CD4-positive, alpha-beta memory T cell (primary cell): ENCODE data around the gene KIF5A. TPM values are rescaled to one million over a fixed set of nuclear protein-coding genes. Genes with fewer than 3 reads are reported as not detected.

ENCODE experiments used
- CTCF ChIA-PET: fragments of 350-600 bp; sonication (Branson Sonifier 250); formaldehyde crosslinking; loops from one replicate; lab custom pipeline; 2021; ENCODE audit warnings: inconsistent platforms; ENCODE audit not compliant: partially characterized antibody; lab: Charles Lee
- POLR2A ChIA-PET: fragments of 350-600 bp; sonication (Branson Sonifier 250); formaldehyde crosslinking; loops from one replicate; lab custom pipeline; 2021; ENCODE audit not compliant: partially characterized antibody; lab: Charles Lee
- DNase-seq, 5 donors: peaks; one replicate each; pipeline versions ENCODE4 v3.0.0 to v3.0.0-alpha.2; 2020 to 2022; ENCODE audit warnings: mixed read lengths in 1 of 5
- H3K27ac ChIP-seq: one replicate; pipeline ENCODE4 v1.7.0; 2013; ENCODE audit warnings: low read depth, low read length
- H3K27me3 ChIP-seq: 2 replicates; pipeline ENCODE4 v1.7.0; 2013; ENCODE audit warnings: mild to moderate bottlenecking, low read length, moderate library complexity; ENCODE audit not compliant: insufficient read depth
- H3K36me3 ChIP-seq: 2 replicates; pipeline ENCODE4 v1.7.0; 2013; ENCODE audit warnings: mild to moderate bottlenecking, low read length, moderate library complexity; ENCODE audit not compliant: insufficient read depth
- H3K4me1 ChIP-seq: 2 replicates; pipeline ENCODE4 v1.7.0; 2013; ENCODE audit warnings: mild to moderate bottlenecking, low read length, moderate library complexity; ENCODE audit not compliant: insufficient read depth
- H3K4me3 ChIP-seq, 2 donors: one replicate each; pipeline ENCODE4 v1.7.0; 2013; ENCODE audit warnings: low read length in 2 of 2, mild to moderate bottlenecking in 1 of 2
- H3K9me3 ChIP-seq, 2 donors: one replicate each; pipeline ENCODE4 v1.7.0; 2013; ENCODE audit warnings: low read length in 2 of 2, control low read depth in 1 of 2; ENCODE audit not compliant: control insufficient read depth in 1 of 2
- H3K27ac Mint-ChIP-seq, 7 donors: one replicate each; pipeline ENCODE4 v1.8.0; 2020 to 2021; ENCODE audit warnings: mixed read lengths in 7 of 7, mild to moderate bottlenecking in 6 of 7, inconsistent platforms in 3 of 7, moderate library complexity in 3 of 7
- H3K27me3 Mint-ChIP-seq, 2 donors: one replicate each; pipeline ENCODE4 v1.8.0; 2020 to 2021; ENCODE audit warnings: mixed read lengths in 2 of 2
- H3K36me3 Mint-ChIP-seq, 2 donors: one replicate each; pipeline ENCODE4 v1.8.0; 2020 to 2021; ENCODE audit warnings: mixed read lengths in 2 of 2, inconsistent platforms in 1 of 2, mild to moderate bottlenecking in 1 of 2
- H3K4me1 Mint-ChIP-seq, 4 donors: one replicate each; pipeline ENCODE4 v1.8.0; 2020 to 2021; ENCODE audit warnings: mixed read lengths in 4 of 4, mild to moderate bottlenecking in 1 of 4
- H3K4me3 Mint-ChIP-seq, 8 donors: one replicate each; pipeline ENCODE4 v1.8.0; 2020 to 2021; ENCODE audit warnings: mixed read lengths in 8 of 8, mild to moderate bottlenecking in 7 of 8, moderate library complexity in 6 of 8, inconsistent platforms in 3 of 8
- H3K9me3 Mint-ChIP-seq, 8 donors: one replicate each; pipeline ENCODE4 v1.8.0; 2020 to 2021; ENCODE audit warnings: mixed read lengths in 8 of 8, mild to moderate bottlenecking in 5 of 8, inconsistent platforms in 3 of 8, moderate library complexity in 1 of 8
- intact Hi-C: fragments of 100-400 bp; cut with micrococcal nuclease; formaldehyde crosslinking; loops from one replicate; pipeline ENCODE4 v1.15.1; 2023
- polyA plus RNA-seq, 2 donors: library from polyadenylated mRNA; unstranded; fragments of 300-500 nt; fragmentation: Illumina TruSeq; gene quantifications; one replicate each; pipeline ENCODE4 v1.2.3, GENCODE V29; 2021
- total RNA-seq, 2 experiments: library from RNA; stranded (reverse); gene quantifications; one replicate each; pipeline ENCODE4 v1.2.3, GENCODE V29; 2021

KIF5A gene
- total and polyA plus RNA-seq, 4 experiments from 2014 or later, result 0.96 to 1.00 TPM; not detected in 2

DNA sequence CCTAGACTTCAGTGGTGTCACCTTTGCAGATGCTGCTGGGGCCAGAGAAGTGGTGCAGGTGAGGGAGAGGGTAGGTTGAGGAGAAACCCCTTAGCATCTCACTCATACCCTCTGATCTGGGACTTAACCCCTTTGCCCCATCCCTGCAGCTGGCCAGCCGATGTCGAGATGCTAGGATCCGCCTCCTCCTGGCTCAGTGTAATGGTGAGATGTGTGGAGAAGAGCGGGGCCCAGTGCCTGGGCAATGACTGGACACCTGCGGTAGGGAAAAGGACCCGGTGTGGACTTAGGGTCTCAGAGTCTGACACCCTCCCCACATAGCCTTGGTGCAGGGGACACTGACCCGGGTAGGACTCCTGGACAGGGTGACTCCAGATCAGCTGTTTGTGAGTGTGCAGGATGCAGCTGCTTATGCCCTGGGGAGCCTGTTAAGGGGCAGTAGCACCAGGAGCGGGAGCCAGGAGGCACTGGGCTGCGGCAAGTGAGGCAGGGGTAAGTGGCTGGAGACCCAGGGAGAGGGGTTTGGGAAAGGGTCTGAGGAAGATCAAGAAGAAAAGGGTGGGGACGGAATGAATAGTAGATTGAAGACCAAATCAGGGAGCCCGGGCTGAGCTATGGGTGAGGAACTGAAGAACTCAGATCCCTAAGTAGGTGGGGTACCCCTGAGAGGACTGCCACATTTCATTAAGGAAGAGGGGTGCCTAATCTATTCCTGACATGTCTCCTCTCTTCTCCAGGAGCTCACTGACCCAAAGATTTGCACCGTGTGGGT is 75.6 kb downstream of the KIF5A start:
- peaks cover 77 to 82% of the 10 kb centered on the region in 2 donors for H3K27me3 Mint-ChIP-seq
- no peak overlapping the region for H3K27ac ChIP-seq
- H3K9me3 ChIP-seq, result no peaks in the 10 kb centered on the region
- H3K4me3 Mint-ChIP-seq, result no peak overlapping the region
- H3K4me1 Mint-ChIP-seq, result peaks cover 16 to 32% (median 22%) of the 10 kb centered on the region in 4 donors
- ChIA-PET POLR2A (no interaction called here), CTCF (interaction anchor here (1.0 to 10.7 kb wide), 3 partner anchors 8 to 167 kb away, joined by 4 to 124 read pairs (median 8); partner anchors contain the start of gene B4GALNT1)
- peaks cover 73% of the 10 kb centered on the region for H3K27me3 ChIP-seq
- H3K27ac Mint-ChIP-seq, result no peak overlapping the region
- no peaks in the 10 kb centered on the region for H3K9me3 Mint-ChIP-seq
- H3K4me3 ChIP-seq, result no peak overlapping the region
- H3K36me3 ChIP-seq, result no peaks in the 10 kb centered on the region
- DNase-seq, result no peak
- H3K36me3 Mint-ChIP-seq, result no peaks in the 10 kb centered on the region
- H3K4me1 ChIP-seq, result peaks cover 22% of the 10 kb centered on the region
- intact Hi-C loops, result no loop called here

DNA sequence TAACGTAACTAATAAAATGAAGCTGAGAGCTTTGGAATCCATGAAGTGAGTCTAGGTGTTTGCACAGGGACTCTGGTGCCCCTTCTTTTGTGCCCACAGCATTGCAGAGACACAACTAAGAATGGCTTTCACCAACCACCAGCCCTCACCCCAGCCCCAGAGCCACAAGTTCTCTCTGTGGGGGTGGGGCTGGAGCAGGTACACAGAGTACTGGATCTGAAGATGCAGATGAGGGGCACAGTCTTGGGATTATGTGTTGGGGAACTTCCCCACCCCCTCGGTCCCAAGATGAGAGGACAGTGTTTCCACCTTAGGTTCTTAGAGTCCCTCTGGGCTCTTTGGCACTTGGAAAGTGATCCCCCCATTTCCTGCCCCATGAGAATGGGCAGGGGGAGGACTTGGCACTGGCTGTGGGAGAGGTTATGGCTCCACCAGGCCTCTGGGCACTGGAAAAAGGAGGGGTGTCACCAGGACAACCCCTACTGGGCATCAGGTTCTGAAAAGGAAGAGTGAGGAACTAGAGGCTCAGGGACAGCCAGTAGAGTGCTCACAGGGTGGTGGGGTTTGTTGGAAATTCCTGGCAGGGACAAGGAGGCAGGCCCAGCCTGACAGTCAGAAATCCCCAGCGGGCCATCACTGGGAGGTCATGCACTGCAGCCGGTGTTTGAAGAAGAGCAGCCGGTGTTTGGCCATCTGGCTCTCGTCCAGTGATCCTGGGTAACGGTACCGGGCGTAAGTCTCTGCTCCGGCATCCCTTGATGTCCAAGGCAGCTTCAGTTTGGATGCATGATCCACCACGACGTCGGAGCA is 76.5 kb downstream of the KIF5A start:
- Histone ChIP-seq H3K27me3 (peaks cover 72% of the 10 kb centered on the region), H3K4me3 (no peak overlapping the region), H3K27ac (no peak overlapping the region), H3K36me3 (no peaks in the 10 kb centered on the region), H3K4me1 (peaks cover 14% of the 10 kb centered on the region), H3K9me3 (no peaks in the 10 kb centered on the region)
- H3K27me3 Mint-ChIP-seq, result peaks cover 73 to 79% of the 10 kb centered on the region in 2 donors
- DNase-seq, result no peak
- H3K9me3 Mint-ChIP-seq, result no peaks in the 10 kb centered on the region
- H3K4me1 Mint-ChIP-seq, result peaks cover 9 to 23% (median 15%) of the 10 kb centered on the region in 4 donors
- ChIA-PET POLR2A (no interaction called here), CTCF (interaction anchor here (1.3 to 10.7 kb wide), 2 partner anchors 44 to 168 kb away, joined by 6 to 124 read pairs; no protein-coding TSS in a partner anchor)
- intact Hi-C loops, result no loop called here
- H3K4me3 Mint-ChIP-seq, result peak overlapping the region in 1 of 8 donors; percentile 18
- H3K27ac Mint-ChIP-seq, result peak overlapping the region in 1 of 7 donors; percentile 25
- no peaks in the 10 kb centered on the region for H3K36me3 Mint-ChIP-seq

DNA sequence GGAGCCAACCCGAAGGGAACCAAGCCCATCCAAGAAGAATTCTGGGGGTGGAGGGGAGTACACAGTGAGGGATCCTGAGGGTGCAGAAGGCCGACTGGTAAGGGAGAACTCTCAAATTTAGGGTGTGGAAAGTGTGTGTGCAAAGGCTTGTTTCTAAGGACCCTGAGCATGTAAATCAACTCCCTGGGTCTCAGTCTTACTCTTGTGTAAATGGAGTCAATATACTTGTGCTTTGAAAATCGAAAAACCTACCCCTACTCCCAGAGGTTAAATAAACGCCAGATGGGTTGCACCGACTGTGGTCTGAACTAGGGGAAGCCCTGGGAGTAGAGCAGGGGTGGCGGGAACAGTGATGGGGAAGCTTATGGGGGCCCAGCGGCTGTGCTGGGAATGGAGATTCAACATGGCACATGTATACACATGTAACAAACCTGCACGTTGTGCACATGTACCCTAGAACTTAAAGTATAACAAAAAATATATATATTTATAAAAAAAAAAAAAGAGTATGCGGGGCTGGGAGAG is 77.1 kb downstream of the KIF5A start:
- Mint-ChIP-seq H3K36me3 (no peaks in the 10 kb centered on the region), H3K9me3 (no peaks in the 10 kb centered on the region), H3K4me3 (peak overlapping the region in 6 of 8 donors; percentile 19 to 78 (median 57)), H3K27ac (no peak overlapping the region), H3K4me1 (peaks cover 6 to 20% (median 11%) of the 10 kb centered on the region in 4 donors), H3K27me3 (peaks cover 73 to 77% of the 10 kb centered on the region in 2 donors)
- ChIA-PET CTCF (interaction anchor here (0.6 to 10.7 kb wide), 6 partner anchors 11 to 168 kb away, joined by 3 to 124 read pairs (median 4); partner anchors contain the start of gene OS9), POLR2A (interaction anchor here (0.7 to 1.0 kb wide), 2 partner anchors 11 to 114 kb away, joined by 3 read pairs; no protein-coding TSS in a partner anchor)
- peaks cover 71% of the 10 kb centered on the region for H3K27me3 ChIP-seq
- intact Hi-C loops, result no loop called here
- no peak overlapping the region for H3K27ac ChIP-seq
- no peaks in the 10 kb centered on the region for H3K9me3 ChIP-seq
- peaks cover 11% of the 10 kb centered on the region for H3K4me1 ChIP-seq
- no peaks in the 10 kb centered on the region for H3K36me3 ChIP-seq
- H3K4me3 ChIP-seq, result no peak overlapping the region
- no peak for DNase-seq

DNA sequence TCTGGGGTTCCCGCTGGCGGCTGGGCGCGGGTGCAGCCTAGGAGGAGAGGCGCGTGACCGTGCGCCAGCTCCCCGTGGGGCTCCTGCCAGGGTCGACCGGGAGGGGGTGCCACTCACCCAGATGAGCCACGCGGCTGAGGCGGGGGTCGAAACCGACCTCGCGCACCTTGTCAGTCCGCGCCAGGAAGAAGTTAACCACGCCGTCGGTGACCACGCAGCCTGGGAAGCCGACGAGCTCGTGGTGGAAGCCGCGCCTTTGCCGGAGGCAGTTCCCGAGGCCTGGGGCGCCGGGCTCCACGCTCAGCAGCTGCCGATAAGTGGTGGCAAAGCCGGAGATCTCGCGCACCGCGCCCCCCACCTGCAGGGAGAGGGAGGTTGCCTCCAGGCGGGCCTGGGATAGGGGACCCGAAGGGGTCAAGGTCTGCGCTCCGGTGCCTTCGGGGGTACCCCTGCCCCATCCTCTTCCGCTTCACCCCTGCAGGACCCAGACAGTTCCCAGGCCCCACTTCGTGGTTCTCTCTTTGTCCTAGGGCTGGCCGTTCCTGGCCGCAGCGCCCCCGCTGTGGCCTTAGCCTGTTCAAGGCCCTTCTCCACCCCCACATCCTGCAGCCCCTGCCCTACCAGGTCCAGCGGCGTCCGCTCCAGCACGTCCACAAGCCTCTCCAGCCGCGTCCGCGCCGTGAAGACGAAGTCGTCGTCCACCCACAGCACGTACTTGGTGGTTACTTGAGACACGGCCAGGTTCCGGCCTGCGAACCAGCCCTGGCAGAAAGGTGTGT is 77.8 kb downstream of the KIF5A start:
- Histone ChIP-seq H3K9me3 (no peaks in the 10 kb centered on the region), H3K27ac (no peak overlapping the region), H3K4me1 (peaks cover 14% of the 10 kb centered on the region), H3K27me3 (peaks cover 67% of the 10 kb centered on the region), H3K36me3 (no peaks in the 10 kb centered on the region), H3K4me3 (no peak overlapping the region)
- Mint-ChIP-seq H3K4me3 (peak overlapping the region in 5 of 8 donors; percentile 13 to 60 (median 25)), H3K36me3 (no peaks in the 10 kb centered on the region), H3K4me1 (peaks cover 5 to 19% (median 10%) of the 10 kb centered on the region in 4 donors), H3K27me3 (peaks cover 71 to 73% of the 10 kb centered on the region in 2 donors), H3K27ac (no peak overlapping the region), H3K9me3 (no peaks in the 10 kb centered on the region)
- POLR2A ChIA-PET, result interaction anchor here (0.7 to 1.0 kb wide), 2 partner anchors 11 to 113 kb away, joined by 3 read pairs; no protein-coding TSS in a partner anchor
- DNase-seq, result no peak
- CTCF ChIA-PET, result interaction anchor here (0.6 to 10.7 kb wide), 8 partner anchors 8 to 169 kb away, joined by 3 to 124 read pairs (median 4); partner anchors contain the start of gene OS9
- intact Hi-C loops, result no loop called here

DNA sequence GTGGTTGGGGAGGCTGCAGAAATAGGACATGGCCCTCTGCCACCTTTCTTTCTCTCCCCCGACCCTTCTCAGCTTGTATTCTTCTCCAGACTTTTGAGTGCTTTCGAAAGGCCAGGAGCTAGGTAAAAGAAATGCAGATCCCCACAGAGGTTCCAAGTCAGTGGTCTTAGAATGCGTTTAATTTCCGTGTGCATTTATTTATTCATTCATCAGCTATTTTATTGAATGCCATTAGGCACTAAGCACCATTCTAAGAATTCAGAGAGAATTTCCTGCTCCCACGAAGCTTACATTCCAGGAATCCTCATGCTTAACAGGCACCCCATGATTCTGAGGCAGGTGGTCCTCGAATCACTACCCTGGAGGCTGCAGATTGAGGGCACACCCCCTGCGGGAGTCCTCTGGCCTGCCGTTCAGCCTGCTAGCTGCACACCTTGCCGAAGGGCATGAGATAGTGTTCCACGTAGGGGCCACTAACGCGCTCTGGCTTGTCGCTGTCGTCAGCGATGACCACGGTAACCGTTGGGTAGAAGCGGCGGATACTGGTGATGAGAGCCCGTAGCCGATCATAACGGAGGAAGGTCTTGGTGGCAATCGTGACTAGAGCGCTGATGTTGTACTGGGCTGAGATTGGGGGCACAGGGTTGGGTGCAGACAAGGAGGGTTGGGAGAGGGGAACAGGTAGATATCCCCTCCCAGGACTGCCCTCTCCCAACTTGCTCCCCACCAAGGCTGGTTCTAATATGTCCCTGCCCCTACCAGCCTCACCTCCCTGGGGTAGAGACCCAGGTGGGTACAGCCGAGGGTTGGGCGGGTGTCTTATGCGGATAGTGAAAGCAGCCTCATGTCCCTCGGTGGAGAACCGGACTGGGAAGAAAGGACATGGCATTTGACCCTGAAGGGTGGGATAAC is 78.7 kb downstream of the KIF5A start:
- ChIA-PET POLR2A (no interaction called here), CTCF (interaction anchor here (1.0 to 10.7 kb wide), 4 partner anchors 9 to 46 kb away, joined by 3 to 124 read pairs (median 4); no protein-coding TSS in a partner anchor)
- H3K4me1 Mint-ChIP-seq, result peaks cover 10 to 24% (median 13%) of the 10 kb centered on the region in 4 donors
- no peak overlapping the region for H3K27ac ChIP-seq
- H3K36me3 Mint-ChIP-seq, result no peaks in the 10 kb centered on the region
- no peak for DNase-seq
- H3K4me1 ChIP-seq, result peaks cover 18% of the 10 kb centered on the region
- no peak overlapping the region for H3K27ac Mint-ChIP-seq
- H3K9me3 ChIP-seq, result no peaks in the 10 kb centered on the region
- H3K36me3 ChIP-seq, result no peaks in the 10 kb centered on the region
- H3K27me3 Mint-ChIP-seq, result peaks cover 63 to 71% of the 10 kb centered on the region in 2 donors
- peak overlapping the region in 1 of 8 donors; percentile 60 for H3K4me3 Mint-ChIP-seq
- no peaks in the 10 kb centered on the region for H3K9me3 Mint-ChIP-seq
- H3K4me3 ChIP-seq, result no peak overlapping the region
- peaks cover 59% of the 10 kb centered on the region for H3K27me3 ChIP-seq
- intact Hi-C loops, result no loop called here
